HG02759 (cell line): ENCODE results near the gene DAB2IP.
"Not testable (repeated sequence)": the region's sequence is repeated elsewhere in the genome, so short reads cannot be mapped to it uniquely, and the experiment has no call there.

ENCODE experiments used
- ATAC-seq: cut with Tn5 transposase; IDR thresholded peaks from one replicate; pipeline ENCODE4 v1.9.1; 2021; ENCODE audit warnings: mild to moderate bottlenecking, moderate library complexity; ENCODE audit not compliant: unreplicated experiment

The DAB2IP gene

GRCh38 chr9:121785673-121786542, 134.5 kb downstream of the DAB2IP start:
- no peak for ATAC-seq

GRCh38 chr9:121786543-121786948, 135.1 kb downstream of the DAB2IP start:
- ATAC-seq, result no peak

- no peak for ATAC-seq
These were observed 135.6 kb downstream of the DAB2IP start for GRCh38 chr9:121786998-121787422.

- no peak for ATAC-seq
These were observed 137.4 kb downstream of the DAB2IP start for GRCh38 chr9:121788686-121789366.

- ATAC-seq, result no peak
These were observed 139.4 kb downstream of the DAB2IP start for GRCh38 chr9:121790841-121791240.

GRCh38 chr9:121792476-121792875, 141.0 kb downstream of the DAB2IP start:
- ATAC-seq, result not testable (repeated sequence)

GRCh38 chr9:121794334-121794733, 142.9 kb downstream of the DAB2IP start:
- not testable (repeated sequence) for ATAC-seq

GRCh38 chr9:121797081-121797480, 145.6 kb downstream of the DAB2IP start:
- ATAC-seq, result no peak

- ATAC-seq, result no peak
These were observed 147.5 kb downstream of the DAB2IP start for GRCh38 chr9:121798941-121799340.

- no peak for ATAC-seq
These were observed 148.9 kb downstream of the DAB2IP start for GRCh38 chr9:121800376-121800775.

- no peak for ATAC-seq
These were observed 150.1 kb downstream of the DAB2IP start for GRCh38 chr9:121801579-121801978.

- no peak for ATAC-seq
These were observed 151.3 kb downstream of the DAB2IP start for GRCh38 chr9:121802753-121803152.

GRCh38 chr9:121807069-121807822, 155.8 kb downstream of the DAB2IP start:
- ATAC-seq, result no peak

- no peak for ATAC-seq
These were observed 156.4 kb downstream of the DAB2IP start for GRCh38 chr9:121807823-121808278.

- no peak for ATAC-seq
These were observed 157.3 kb downstream of the DAB2IP start for GRCh38 chr9:121808781-121809180.

- no peak for ATAC-seq
These were observed 158.1 kb downstream of the DAB2IP start for GRCh38 chr9:121809356-121810050.

- ATAC-seq, result no peak
These were observed 159.1 kb downstream of the DAB2IP start for GRCh38 chr9:121810489-121810888.

GRCh38 chr9:121811140-121811539, 159.7 kb downstream of the DAB2IP start:
- no peak for ATAC-seq

- no peak for ATAC-seq
These were observed 160.3 kb downstream of the DAB2IP start for GRCh38 chr9:121811751-121812150.

GRCh38 chr9:121812159-121812735, 160.8 kb downstream of the DAB2IP start:
- ATAC-seq, result no peak
